ENCODE results near the gene ACCS.

- TF ChIP-seq CTCF (IDR thresholded peaks at IDR 0.05) (no peak), POLR2A (IDR thresholded peaks at IDR 0.05) (no peak)
Observed at GRCh38 chr11:44116234-44116830, 50.3 kb downstream of the ACCS start.

Data from testis (tissue), 2 donors.